GM21526 (cell line): Measurements from ENCODE around the gene DNAJC5.
"Not testable (repeated sequence)": the region's sequence is repeated elsewhere in the genome, so short reads cannot be mapped to it uniquely, and the experiment has no call there.

ENCODE experiments used
- ATAC-seq: cut with Tn5 transposase; IDR thresholded peaks from one replicate; pipeline ENCODE4 v1.9.1; 2021; ENCODE audit warnings: moderate library complexity; ENCODE audit not compliant: unreplicated experiment, low FRiP score

The DNAJC5 gene

DNA sequence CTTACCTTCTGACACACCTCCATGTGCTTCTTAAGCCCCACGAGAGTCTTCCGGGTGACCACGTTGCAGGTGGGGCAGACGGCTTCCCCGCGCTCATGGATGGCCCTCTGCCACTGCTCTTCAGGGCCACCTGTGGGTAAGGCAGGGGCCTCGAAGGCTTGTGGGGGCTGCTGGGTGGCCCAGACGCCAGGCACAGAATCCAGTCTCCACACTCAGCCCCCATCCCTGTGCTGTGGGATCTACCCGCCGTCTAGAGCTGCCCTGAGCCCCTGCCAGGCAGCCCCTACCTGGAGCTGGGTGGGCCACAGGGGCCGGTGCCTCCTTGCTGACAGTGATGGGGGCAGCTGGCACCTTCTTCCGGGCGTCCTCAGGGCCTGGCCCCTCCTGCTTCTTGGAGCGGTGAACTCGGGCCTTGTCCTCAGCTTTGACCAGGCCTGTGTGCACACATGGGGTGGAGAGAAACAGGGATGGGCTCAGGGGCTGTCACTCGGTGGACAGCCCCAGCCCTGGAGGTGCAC, 68.9 kb downstream of the DNAJC5 start:
- no peak for ATAC-seq

DNA sequence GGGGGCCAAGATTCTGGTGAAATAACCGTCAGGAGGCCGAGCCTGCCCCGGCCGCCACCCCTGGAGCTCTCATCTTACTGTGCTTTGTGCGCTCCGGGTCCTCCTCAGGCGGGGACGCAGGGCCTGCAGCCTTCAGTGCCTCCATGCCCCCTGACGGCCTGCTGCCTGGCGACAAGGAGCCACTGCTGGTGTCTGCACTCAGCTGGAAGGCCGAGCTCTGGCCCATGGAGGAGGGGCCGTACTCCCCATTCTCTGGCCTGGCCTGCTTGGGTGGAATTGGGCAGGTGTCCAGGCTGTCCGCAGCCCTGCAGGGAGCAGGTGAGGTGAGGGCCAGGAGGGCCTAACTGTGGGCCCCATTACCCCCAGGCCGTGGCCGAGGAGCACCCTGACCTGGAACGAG, 69.5 kb downstream of the DNAJC5 start:
- no peak for ATAC-seq

DNA sequence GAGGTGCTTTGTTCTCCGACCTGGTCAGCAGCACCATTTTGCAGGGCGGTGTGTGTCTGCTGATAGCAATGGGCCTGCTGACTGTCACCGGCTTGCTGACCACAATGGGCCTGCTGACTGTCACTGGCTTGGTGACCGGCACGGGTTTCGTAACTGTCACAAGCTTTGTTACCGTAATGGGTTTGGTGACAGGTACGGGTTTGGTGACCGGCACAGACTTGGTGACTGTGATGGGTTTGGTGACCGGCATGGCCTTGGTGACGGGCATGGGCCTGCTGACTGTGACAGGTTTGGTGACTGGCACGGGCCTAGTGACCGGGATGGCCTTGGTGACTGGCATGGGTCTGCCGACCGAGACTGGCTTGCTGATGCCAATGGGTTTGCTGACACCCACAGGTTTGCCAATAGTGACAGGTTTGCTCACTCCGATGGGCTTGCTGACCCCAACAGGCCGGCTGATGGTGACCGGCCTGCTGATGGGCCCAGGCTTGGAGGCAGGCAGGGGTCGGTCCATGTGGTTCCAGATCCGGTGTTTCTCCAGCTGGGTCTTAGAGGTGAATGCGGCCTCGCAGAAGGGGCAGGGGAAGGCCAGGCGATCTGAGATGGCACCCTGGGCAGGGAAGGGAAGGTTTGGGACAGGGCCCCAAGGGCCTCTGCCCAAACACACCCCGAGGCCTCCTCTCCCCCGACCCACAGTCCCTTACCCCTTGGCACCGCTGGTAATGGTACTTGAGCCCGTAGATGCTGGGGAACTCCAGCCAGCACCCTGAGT, 71.4 kb downstream of the DNAJC5 start:
- no peak for ATAC-seq

DNA sequence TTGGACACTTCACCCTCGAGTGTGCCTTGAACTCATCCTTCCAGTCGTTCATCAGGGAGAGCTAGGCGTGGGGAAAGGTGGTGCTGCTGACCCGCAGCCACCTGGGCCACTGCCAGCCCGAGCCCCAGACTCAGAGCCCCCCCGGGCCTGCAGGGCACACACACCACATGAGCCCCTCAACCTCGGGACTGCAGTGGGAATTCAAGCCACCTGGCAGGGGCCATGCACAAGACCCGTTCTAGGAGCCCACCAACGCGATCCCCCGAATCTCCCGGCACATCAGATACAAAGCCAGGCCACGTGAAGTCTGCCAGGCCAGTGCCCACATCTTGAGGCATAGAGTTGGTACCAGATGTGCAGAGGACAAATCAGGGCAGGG, 72.0 kb downstream of the DNAJC5 start:
- no peak for ATAC-seq

DNA sequence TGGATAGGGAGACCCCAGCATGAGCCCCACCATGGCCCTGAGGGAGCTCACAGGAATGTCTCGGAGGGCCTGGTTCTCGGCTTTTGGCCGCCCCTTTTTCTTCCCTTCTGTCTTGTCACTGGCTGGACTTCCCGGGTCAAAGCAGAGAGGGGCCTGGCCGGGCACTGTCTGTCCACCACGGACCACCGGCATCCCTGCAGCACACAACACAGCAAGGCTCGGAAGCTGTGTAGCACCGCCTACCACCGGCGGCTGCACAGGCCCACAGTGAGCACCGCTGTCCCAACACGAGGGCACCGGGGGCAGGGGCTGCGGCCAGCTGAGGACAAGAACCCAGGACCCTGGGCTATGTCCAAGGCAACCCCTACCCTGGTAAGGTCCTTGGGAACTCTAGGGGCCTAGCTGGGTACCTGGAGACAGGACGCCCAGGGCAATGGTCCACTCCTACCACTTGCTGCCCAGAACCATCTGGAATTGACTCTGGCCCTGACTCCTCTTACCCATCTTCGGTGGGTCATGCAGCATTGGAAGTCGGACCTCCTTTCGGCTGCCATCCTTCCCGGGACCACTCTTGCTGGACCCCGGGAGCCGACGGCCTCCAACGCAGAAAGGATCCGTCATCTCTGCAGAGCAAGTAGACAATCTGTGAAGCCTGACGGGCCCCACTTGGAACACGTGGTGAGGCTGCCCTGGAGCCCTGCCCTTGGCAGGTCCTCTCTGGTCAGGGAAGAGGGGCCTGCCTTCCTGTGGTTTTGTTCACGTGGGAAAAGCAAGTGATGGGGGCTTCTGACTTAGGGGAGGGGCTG, 72.6 kb downstream of the DNAJC5 start:
- ATAC-seq = no peak

DNA sequence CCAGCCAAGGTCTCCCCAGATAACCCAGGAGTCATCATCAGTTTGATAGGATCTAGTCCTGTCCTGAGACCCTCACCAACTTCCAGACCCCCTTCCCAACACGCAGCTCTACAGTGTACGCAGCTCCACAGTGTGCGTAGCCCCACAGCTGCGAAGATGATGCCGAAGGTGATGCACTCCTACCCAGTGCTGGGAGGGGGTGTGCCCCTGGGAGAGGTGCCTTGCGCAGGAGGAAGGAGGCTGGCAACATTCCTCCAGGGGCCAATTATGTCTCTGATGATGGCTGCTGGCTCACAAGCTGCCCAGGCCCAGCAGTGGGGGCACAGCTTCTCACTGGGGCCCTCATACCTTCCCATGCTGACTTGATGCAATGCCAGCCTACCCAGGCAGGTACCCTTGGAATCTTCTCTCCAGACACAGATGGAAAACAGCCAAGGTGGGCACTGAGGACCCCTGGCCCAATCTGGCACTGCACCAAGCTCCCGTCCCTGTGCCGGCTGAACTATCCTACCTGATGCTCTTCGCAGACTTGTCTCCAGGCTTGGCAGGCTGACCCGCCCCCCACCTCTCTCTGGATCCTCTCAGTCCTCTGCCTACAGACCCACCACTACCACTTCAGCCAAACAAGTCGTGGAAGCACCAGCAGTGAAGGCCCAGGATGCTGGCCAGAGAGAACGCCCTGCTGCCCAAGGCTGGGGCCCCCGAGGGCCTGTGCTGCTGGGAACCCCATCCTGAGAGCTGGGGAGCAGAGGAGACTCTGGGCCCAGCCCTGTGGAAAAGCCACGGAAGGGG, 73.4 kb downstream of the DNAJC5 start:
- no peak for ATAC-seq

DNA sequence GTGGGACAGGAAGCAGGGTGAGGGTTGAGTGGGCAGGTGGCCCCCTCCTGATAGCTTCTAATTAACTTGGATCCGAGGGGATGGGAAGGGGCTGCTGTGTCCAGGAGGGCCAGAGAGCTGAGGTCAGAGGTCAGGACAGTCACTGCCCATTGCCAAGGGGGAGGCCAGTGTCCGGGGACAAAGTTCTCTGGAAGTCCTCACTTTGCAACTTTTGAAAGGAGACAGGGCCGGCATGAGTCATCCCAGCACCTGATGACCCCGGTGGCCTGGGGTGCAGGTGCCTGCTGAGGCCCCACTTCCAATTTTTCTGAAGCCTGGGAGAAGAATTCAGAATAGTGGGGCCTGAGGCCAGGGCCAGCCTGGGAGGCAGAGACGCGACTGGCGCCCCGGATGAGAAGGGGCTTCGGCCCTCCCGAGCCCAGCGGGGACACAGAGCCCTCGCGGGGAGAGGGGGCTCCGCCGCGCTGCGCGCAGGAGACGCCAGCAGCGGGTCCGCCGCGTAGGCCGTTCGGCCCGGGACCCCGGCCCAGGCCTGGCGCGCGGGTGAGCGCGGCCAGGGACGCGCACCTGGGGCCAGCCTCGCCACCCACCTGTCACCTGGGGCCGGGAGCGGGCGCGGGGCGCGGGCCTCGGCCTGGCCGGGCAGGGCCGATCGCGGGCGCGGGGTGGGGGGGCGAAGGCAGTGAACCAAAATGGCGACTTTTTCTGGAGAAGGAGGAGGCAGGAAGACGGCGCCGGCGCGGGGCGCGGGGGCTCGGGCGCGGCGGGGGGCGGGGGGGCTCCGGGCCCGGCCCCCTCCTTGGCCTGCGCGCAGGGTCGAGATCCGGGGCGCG, 74.2 kb downstream of the DNAJC5 start:
- ATAC-seq = no peak

DNA sequence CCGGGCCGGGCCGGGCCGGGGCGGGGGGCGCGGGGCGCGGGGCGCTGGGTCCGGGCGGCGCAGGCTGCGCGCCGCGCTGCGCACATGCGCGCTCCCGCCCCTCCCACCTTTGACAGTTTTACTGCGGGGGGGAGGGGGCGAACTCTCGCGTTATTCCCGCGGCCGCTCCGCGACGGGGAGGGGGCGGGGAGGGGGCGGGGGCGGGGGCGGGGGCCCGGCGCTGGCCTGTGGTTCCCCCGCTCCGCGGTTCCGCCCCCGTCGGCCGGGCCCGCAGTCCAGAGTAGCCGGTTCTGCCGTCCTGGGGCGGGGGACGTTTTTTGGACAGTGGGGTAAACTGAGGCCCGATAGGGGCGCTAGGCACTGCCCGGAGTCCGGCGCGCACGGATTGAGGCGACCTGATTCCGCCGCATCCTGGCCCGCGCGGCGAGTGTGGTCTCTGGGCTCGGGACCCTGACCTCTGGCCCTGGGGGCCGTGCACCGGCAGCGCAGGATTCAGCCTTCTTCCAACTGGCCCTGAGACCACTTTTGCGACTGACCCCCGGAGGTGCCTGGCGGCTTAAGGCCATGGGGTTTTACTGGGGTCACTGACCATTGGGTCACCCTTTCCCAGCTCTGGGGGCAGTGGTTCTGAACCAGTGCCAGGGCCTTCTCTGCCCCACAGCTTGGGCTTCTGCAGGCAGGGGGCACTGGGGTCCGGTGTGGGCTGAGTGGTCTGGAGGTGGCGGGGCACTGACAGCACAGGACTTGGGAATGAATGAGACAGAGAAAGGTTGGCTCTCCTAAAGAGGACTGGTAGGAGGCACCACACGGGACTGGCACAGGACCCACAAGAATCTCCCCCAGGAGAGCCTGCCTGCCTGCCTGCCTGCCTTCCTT, 75.2 kb downstream of the DNAJC5 start, which contains the start of gene ZNF512B:
TSS of gene ZNF512B (minus strand) at position 93 of the 876 bp plus-strand sequence. CDS start 1,980 bp downstream, outside the sequence.
- ATAC-seq = no peak

DNA sequence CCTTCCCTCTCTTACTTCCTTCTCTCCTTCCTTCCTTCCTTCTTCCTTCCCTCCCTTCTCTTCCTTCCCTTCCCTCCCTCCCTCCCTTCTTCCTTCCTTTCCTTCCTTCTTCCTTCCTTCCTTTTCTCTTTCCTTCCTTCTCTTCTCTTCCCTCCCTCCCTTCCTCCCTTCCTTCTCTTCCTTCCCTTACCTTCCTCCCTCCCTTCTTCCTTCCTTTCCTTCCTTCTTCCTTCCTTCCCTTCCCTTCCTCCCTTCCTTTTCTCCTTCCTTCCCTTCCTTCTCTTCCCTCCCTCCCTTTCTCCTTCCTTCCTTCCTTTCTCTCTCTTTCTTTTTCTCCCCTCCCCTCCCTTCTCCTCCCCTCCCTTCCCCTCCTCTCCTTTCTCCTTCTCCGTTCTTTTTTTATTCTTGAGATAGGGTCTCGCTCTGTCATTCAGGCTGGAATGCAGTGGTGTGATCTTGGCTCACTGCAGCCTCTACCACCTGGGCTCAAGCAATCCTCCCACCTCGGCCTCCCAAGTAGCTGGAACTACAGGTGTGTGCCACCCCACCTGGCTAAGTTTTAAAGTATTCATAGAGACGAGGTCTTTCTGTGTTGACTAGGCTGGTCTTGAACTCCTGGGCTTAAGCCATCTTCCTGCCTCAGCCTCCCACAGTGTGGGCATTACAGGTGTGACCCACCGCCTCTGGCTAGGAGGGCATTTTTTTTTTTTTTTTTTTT, 75.9 kb downstream of the DNAJC5 start:
- ATAC-seq = no peak

DNA sequence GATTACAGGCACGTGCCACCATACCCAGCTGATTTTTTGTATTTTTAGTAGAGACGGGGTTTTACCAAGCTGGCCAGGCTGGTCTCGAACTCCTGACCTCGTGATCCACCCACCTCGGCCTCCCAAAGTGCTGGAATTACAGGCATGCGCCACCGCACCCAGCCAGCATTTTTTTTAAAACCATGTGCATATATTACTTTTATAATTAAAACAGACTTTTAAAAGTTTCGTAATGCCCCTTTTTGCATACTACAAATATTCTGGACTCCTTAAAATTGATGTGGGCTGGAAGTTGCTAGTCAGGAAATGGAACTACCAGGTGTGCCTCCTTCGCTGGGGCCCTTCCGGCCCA, 77.0 kb downstream of the DNAJC5 start:
- ATAC-seq = not testable (repeated sequence)

DNA sequence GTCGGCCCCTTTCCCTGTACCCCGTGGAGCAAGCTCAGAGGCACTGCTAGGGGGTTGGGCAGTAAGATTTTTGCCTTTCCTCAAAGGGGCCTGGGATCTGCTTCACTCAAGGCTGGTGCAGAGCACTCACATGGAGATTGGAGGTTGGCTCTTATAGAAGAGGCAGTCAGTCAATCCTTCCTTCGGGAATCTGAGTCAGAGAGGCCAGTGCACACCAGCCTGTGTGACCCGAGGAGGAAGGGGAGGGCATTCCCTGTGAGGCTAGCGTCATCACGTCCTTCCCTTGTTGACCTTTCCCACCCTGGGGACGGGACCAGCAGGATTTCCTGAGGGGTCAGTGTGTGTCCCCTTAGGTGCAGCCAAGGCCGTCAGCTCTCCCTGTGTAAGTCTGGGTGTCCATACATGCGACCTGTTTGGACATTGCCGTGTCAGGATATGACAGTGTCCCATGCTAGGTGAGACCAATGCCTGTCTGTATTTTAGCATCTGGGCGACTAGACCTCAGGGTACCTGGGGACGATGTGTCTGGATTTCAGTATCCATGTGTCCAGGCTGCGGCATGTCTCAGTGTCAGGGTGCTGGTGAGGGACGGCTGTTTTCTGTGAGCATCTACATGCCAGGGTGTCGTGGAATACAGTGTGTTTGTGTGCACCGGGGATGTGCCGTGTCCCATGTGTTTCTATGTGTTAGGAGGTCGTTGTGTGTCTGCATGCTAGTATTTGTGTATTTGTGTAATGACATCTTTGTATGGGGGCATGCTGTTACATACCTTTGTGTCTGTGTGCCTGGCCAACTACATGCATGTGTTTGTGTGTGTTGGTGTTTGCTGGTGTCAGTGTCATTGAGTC, 77.6 kb downstream of the DNAJC5 start:
- no peak for ATAC-seq

DNA sequence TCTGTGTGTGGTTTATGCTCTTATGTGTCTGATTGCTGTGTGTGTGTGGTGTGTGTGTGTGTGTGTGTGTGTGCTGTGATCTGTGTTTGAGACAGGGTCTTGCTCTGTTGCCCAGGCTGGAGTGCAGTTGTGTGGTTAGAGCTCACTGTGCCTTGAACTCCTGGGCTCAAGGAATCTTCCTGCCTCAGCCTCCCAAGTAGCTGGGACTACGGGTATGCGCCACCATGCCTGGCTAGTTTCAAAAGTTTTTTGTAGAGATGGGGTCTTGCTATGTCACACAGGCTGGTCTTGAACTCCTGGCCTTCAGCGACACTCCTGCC, 78.2 kb downstream of the DNAJC5 start:
- no peak for ATAC-seq

DNA sequence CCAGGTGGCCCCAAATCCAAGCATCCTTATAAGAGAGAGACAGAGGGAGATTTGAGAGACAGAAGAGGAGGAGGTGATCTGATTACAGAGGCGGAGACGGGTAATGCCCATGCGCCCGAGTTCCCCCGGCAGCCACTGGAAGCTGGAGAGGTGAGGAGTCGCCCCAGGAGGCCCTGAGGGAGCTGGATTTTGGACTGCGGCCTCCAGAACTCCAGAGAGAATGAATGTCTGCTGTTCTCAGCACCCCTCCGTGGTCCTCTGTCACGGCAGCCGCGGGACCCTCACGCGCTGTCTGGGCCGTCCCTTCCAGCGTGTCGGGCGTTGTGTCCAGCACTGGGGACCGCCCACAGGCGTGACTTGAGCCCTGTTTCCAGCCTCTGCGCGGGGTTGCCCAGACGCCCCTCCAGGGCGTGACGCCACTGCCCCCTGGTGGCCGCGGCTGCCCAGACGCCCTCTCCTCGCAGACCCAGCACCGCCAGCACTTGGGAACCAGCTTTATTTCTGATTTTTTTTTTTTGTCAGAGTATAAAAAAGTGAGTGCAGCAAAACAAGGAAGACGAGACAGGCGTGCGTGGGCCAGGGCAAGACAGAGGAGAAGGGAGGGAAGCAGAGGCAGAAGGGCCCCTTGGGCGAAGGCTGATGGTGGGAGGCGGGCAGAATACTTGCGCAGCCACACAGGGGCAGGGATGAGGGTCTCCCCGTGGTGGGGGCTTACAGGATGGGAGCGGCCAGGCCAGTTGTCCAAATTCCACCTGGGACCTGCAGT, 78.9 kb downstream of the DNAJC5 start:
- no peak for ATAC-seq

DNA sequence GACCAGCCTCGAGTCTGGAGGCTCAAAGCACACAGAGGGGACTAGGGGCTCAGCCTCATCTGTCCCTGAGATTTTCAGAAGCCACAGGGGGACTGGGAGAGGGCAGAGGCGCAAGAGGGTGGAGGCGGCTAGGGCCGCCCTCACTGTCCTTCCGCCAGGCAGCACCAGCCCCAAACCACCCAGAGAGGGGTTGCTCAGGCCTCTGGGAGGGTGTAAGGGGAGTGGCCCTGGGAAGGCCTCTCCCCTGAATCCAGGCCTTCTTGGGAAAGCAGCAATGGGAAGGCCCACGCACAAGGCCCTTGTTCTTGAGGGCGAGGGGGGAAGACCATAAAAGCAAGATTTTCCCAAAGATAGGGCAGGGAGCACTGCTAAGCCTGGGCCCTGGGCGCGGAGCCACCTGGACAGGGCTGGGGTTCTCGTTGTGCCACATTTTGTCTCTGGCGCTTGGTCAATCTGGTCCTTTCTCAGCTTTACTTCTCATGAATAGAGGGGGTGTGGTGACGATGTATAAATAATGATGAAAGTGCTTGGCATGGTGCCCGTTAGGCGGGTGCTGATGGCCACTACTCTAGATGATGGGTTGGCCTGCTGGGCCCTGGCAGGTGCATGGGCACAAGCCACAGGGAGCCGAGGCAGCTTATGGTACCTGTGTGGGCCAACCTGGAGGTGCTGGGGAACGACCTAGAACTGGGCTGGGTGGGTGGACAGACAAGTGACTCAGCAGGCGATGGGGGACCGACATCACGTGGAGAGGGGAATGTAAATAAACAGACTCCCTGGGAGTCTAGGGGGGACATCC, 79.7 kb downstream of the DNAJC5 start:
- no peak for ATAC-seq

DNA sequence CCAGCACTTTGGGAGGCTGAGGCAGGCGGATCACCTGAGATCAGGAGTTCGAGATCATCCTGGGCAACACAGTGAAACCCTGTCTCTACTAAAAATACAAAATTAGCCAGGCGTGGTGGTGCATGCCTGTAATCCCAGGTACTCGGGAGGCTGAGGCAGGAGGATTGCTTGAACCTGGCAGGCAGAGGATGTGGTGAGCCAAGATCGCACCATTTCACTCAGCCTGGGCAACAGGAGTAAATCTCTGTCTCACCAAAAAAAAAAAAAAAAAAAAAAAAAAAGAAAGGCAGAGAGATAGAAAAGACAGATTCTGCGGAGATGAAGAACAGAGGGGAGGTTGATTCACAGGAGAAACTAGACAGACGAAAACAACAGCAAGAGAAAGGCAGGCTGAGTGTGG, 81.6 kb downstream of the DNAJC5 start:
- ATAC-seq = not testable (repeated sequence)
